Ovary (tissue), 3 donors: ENCODE measurements around the gene ADAM11.

ENCODE experiments used
- POLR2A ChIP-seq: fragments of 450-650 bp; IDR thresholded peaks from one replicate; pipeline ENCODE4 v1.6.1; 2017; ENCODE audit warnings: antibody characterized with exemption, mild to moderate bottlenecking, moderate library complexity
- TF ChIP-seq, protein P1 (sequence below), 3 donors: fragments of 450-650 bp in 2 of 3; fragments of 200-600 bp in 1 of 3; IDR thresholded peaks; one replicate each; pipeline versions ENCODE4 v1.5.1 to v1.8.0; 2016 to 2022; ENCODE audit warnings: antibody characterized with exemption in 3 of 3, mild to moderate bottlenecking in 1 of 3
- donor health status: DM: no; HTN: no; CAD: no.

DNA sequence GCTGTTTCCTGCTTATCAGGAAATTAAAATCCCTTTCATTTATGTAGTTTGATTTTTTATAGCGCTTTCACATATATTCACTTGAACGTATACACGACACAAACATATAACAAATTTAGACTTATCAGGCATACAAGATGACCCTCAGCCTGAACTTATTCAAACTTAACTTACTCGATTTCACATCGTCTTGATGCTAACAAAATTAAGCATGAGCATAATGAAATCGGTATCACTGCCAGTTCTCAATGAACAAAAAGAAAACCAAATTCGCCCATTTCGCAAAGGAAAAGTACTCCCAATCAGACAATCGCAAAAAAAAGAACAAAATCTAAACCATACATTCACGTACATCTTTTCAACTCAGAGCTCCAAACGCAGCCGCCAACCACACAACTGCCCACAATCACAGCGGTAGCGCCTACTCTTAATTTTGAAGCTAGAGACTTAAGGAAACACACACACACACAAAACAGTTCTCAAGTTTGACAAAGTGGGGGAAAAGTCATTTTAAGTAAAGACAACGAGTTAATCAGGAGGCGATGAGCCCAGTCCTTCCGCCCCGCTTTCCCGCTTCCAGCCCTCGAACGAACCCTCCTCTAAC is 70.2 kb downstream of the ADAM11 start:
- TF ChIP-seq, protein P1, sequence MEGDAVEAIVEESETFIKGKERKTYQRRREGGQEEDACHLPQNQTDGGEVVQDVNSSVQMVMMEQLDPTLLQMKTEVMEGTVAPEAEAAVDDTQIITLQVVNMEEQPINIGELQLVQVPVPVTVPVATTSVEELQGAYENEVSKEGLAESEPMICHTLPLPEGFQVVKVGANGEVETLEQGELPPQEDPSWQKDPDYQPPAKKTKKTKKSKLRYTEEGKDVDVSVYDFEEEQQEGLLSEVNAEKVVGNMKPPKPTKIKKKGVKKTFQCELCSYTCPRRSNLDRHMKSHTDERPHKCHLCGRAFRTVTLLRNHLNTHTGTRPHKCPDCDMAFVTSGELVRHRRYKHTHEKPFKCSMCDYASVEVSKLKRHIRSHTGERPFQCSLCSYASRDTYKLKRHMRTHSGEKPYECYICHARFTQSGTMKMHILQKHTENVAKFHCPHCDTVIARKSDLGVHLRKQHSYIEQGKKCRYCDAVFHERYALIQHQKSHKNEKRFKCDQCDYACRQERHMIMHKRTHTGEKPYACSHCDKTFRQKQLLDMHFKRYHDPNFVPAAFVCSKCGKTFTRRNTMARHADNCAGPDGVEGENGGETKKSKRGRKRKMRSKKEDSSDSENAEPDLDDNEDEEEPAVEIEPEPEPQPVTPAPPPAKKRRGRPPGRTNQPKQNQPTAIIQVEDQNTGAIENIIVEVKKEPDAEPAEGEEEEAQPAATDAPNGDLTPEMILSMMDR (IDR thresholded peaks at IDR 0.05): no peak
- no peak for TF ChIP-seq POLR2A
